ENCODE data around the gene CASS4.

- no peak for TF ChIP-seq EGR1 (IDR thresholded peaks at IDR 0.05; ENCODE audit: low read depth in 2 of 2)
- TF ChIP-seq HNF4G (IDR thresholded peaks at IDR 0.05), result no peak
- TF ChIP-seq CTCF (IDR thresholded peaks at IDR 0.05; ENCODE audit: low read depth, low read length, missing input control), result peak; percentile 77
- no peak for TF ChIP-seq MAX (IDR thresholded peaks at IDR 0.05)
- peak in 1 of 2 donors; percentile 17 for TF ChIP-seq GABPA (IDR thresholded peaks at IDR 0.05 in 1 of 2, conservative IDR thresholded peaks at IDR 0.05 in 1 of 2)
- TF ChIP-seq JUND (IDR thresholded peaks at IDR 0.05), result no peak
- no peak for TF ChIP-seq REST (IDR thresholded peaks at IDR 0.05)
- TF ChIP-seq YY1 (IDR thresholded peaks at IDR 0.05), result no peak
- no peak for TF ChIP-seq ATF3 (IDR thresholded peaks at IDR 0.05)
- TF ChIP-seq RAD21 (IDR thresholded peaks at IDR 0.05), result peak; percentile 83 to 85
Measured at GRCh38 chr20:56400001-56400640, 11.9 kb upstream of the CASS4 start.
